Mucosa of rectum (tissue), 2 donors: ENCODE data around the gene GRIK3.
"Not testable (repeated sequence)": the region's sequence is repeated elsewhere in the genome, so short reads cannot be mapped to it uniquely, and the experiment has no call there.

Experiments
- H3K27ac ChIP-seq, 2 donors: one replicate each; pipeline ENCODE4 v1.7.0; 2013; ENCODE audit warnings: inconsistent platforms in 2 of 2, low read depth in 2 of 2, low read length in 2 of 2
- H3K27me3 ChIP-seq, 2 donors: one replicate each; pipeline ENCODE4 v1.7.0; 2013; ENCODE audit warnings: low read length in 2 of 2; ENCODE audit not compliant: control insufficient read depth in 2 of 2, insufficient read depth in 2 of 2
- H3K36me3 ChIP-seq, 2 donors: one replicate each; pipeline ENCODE4 v1.7.0; 2013; ENCODE audit warnings: low read length in 2 of 2; ENCODE audit not compliant: control insufficient read depth in 2 of 2, insufficient read depth in 2 of 2
- H3K4me1 ChIP-seq, 2 donors: one replicate each; pipeline ENCODE4 v1.7.0; 2013; ENCODE audit warnings: low read length in 2 of 2, mild to moderate bottlenecking in 1 of 2; ENCODE audit not compliant: control insufficient read depth in 2 of 2, insufficient read depth in 2 of 2
- H3K4me3 ChIP-seq, 2 donors: one replicate each; pipeline ENCODE4 v1.7.0; 2013; ENCODE audit warnings: low read length in 2 of 2
- H3K9ac ChIP-seq, 2 donors: one replicate each; pipeline ENCODE4 v1.7.0; 2013; ENCODE audit warnings: low read length in 2 of 2, low read depth in 1 of 2, mild to moderate bottlenecking in 1 of 2
- H3K9me3 ChIP-seq, 2 donors: one replicate each; pipeline ENCODE4 v1.7.0; 2013; ENCODE audit warnings: low read length in 2 of 2; ENCODE audit not compliant: control insufficient read depth in 2 of 2
- donor health status: healthy.
- donor health status: Normal muscosa, but diverticular disease.

GRIK3 gene

DNA sequence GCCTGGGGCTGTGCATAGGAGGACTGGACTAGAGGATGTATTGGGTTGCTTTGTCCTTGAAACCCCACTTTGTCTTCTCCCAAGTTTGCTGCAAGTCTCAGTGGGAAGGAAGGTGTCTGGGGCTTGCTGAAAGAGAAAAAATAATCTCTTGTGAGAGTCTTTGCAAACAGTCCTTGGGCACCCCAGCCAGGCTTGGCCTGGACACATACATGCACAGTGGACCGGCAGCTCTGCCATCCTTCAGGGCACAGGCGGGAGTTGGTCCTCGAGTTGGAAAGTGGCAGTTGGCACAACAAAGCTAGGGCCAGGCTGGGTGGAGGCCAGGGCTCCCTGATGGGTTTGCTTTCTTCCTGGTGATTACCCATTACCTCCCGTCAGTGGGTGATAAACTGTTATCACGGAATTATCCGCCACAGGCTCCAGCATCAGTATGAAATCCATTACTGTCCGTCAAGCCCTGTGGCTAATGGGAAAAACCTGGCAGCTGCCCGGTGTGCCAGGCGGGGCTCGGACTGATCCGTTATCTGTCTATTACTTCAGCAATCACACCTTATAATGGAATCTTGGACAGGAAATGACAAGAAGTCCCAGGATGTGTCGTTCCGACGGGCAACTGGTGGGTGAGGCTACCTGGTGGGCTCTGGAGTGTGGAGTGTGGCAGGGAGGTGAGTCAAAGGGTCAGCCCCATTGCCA is 265.7 kb downstream of the GRIK3 start:
- no peaks in the 10 kb centered on the region for H3K4me1 ChIP-seq
- H3K36me3 ChIP-seq = no peaks in the 10 kb centered on the region
- no peak overlapping the region for H3K27ac ChIP-seq
- H3K9ac ChIP-seq = no peak overlapping the region
- H3K9me3 ChIP-seq = no peaks in the 10 kb centered on the region
- peaks cover 7 to 17% of the 10 kb centered on the region in 2 donors for H3K27me3 ChIP-seq
- H3K4me3 ChIP-seq = no peak overlapping the region

DNA sequence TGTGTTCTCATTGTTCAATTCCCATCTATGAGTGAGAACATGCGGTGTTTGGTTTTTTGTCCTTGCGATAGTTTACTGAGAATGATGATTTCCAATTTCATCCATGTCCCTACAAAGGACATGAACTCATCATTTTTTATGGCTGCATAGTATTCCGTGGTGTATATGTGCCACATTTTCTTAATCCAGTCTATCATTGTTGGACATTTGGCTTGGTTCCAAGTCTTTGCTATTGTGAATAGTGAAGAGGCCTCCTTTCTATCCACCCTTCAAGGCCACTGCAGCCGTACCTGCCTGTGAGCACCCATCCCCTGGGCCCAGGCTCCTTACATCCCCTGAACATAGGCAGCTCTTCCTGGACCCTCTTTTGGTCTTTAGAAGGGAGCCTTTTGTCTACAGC is 266.9 kb downstream of the GRIK3 start:
- not testable (repeated sequence) for H3K27ac ChIP-seq, H3K9me3 ChIP-seq, H3K36me3 ChIP-seq, H3K4me1 ChIP-seq, H3K9ac ChIP-seq, H3K4me3 ChIP-seq
- peaks cover 7 to 13% of the 10 kb centered on the region in 2 donors for H3K27me3 ChIP-seq

DNA sequence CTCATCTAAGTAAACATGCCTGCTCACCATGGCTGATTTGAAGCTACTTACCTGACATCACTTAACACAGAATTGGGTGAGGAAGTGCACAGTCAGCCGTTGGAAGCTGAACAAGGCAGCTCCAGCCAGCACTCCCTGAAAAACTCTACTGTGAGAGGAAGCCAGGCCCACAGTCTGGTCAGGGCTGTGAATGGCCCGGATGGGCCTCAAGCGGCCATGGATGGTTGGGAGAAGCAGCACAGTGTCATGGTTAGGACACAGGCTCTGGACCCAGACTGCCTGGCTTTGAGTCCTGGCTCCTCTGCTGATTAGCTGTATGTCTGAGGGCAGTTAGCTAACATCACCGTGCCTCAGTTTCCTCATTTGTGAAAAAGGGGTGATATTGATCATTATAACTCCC is 267.8 kb downstream of the GRIK3 start:
- Histone ChIP-seq H3K9ac (no peak overlapping the region), H3K9me3 (no peaks in the 10 kb centered on the region), H3K4me1 (no peaks in the 10 kb centered on the region), H3K27me3 (peaks cover 5 to 13% of the 10 kb centered on the region in 2 donors), H3K27ac (no peak overlapping the region), H3K36me3 (no peaks in the 10 kb centered on the region), H3K4me3 (no peak overlapping the region)

DNA sequence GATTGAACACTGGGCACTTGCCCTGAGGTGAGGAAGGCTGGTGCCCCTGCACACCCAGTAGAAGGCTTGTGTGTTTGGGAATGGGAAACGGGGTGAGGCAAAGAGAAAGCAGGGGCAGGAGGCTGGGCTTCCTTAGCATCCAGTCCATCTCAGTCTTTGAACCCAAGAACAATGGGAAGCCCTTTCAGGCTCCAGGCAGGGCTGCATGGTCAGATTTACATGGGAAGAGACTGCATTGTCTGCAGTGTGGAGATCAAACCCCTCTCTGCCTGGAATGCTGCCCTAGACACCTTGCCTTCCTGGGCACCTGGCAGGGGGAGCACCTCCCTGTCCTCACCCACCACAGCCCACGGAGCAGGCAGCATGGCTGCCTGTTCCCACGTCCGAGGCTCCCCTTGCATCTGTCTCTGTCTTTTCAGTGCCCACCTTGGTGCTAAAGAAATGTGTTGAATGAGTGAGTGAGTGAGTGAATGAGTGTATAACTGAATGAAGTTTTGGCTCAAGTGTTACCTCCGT is 268.5 kb downstream of the GRIK3 start:
- H3K4me3 ChIP-seq = no peak overlapping the region
- H3K9me3 ChIP-seq = no peaks in the 10 kb centered on the region
- peaks cover 3 to 7% of the 10 kb centered on the region in 2 donors for H3K27me3 ChIP-seq
- no peaks in the 10 kb centered on the region for H3K4me1 ChIP-seq
- H3K9ac ChIP-seq = no peak overlapping the region
- H3K36me3 ChIP-seq = no peaks in the 10 kb centered on the region
- no peak overlapping the region for H3K27ac ChIP-seq

DNA sequence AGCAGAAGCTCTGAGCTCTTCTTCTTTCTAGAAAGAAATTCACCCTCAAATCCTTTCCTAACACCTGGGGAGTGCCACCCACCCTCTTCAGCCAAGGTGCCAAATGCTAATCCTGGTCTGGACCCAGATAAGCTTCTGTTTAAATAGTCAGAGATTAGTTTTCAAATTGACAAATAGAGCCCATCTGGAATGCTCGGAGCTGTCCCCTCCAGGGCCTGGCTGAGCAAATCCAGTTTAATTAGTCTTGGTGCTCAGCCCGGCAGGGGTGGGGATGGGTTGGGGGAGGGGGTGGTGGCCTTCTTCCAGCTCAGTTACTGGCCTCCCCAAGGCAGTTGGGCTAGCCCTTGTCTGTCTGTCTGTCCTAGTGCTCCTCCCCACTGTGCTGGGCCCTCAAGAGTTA is 269.5 kb downstream of the GRIK3 start:
- Histone ChIP-seq H3K27me3 (peaks cover 3 to 9% of the 10 kb centered on the region in 2 donors), H3K4me1 (no peaks in the 10 kb centered on the region), H3K4me3 (no peak overlapping the region), H3K9me3 (no peaks in the 10 kb centered on the region), H3K36me3 (no peaks in the 10 kb centered on the region), H3K9ac (no peak overlapping the region), H3K27ac (no peak overlapping the region)

DNA sequence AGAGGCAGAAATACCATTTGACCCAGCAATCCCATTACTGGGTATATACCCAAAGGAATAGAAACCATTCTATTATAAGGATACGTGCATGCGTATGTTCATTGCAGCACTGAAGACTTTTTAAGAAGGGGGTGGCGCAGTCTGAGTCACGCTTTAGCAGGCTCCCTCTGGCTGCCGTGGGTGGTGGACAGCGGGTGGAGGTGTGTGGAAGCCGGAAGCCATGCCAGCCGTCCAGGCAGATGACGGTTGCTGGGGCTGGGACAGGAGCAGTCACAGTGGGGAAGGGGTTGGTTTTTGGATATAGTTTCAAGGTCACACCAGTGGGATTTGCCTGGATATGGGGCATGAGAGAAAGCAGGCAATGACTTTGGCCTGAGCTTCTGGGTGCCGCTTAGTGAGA is 270.5 kb downstream of the GRIK3 start:
- Histone ChIP-seq H3K27me3 (peaks cover 0 to 4% of the 10 kb centered on the region in 2 donors), H3K4me3 (no peak overlapping the region), H3K4me1 (no peaks in the 10 kb centered on the region), H3K27ac (no peak overlapping the region), H3K36me3 (no peaks in the 10 kb centered on the region), H3K9me3 (no peaks in the 10 kb centered on the region), H3K9ac (no peak overlapping the region)

DNA sequence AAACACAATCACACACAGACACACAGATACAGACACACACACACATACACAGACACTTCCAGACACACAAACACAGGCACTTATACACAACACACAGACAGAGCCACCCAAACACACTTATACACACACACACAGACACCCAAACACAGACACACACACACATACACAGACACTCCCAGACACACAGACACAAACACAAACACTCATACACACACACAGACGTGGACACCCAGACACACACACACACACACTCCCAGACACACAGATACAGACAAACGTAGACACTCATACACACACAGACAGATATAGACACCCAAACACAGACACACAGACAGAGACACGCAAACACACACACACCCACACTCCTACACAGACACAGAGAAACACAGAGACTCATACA is 272.1 kb downstream of the GRIK3 start:
- Histone ChIP-seq H3K9ac (no peak overlapping the region), H3K4me1 (no peaks in the 10 kb centered on the region), H3K27me3 (peaks cover 0 to 2% of the 10 kb centered on the region in 2 donors), H3K36me3 (no peaks in the 10 kb centered on the region), H3K27ac (no peak overlapping the region), H3K4me3 (no peak overlapping the region), H3K9me3 (no peaks in the 10 kb centered on the region)

DNA sequence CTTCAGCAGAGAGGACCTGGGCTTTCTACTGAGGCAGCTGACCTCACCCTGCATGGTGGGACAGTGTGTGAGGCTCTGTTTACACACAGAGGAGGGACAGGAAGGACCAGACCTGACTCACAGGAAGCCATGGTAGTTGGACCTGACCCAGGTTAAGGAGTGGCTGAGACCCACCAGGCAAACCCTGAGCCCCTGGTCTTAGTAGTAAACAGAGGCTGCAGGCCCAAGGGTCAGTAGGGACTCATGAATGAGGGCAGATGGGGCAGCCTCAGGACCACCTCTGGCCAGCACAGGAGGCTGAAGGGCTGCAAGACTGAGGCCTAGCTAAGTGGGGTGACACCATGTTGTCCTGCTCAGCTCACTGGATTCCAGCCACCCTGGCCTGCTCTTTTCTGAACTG is 273.2 kb downstream of the GRIK3 start:
- no peaks in the 10 kb centered on the region for H3K9me3 ChIP-seq
- no peak overlapping the region for H3K27ac ChIP-seq
- peaks cover 0 to 2% of the 10 kb centered on the region in 2 donors for H3K27me3 ChIP-seq
- H3K9ac ChIP-seq = no peak overlapping the region
- no peak overlapping the region for H3K4me3 ChIP-seq
- H3K4me1 ChIP-seq = no peaks in the 10 kb centered on the region
- H3K36me3 ChIP-seq = no peaks in the 10 kb centered on the region

DNA sequence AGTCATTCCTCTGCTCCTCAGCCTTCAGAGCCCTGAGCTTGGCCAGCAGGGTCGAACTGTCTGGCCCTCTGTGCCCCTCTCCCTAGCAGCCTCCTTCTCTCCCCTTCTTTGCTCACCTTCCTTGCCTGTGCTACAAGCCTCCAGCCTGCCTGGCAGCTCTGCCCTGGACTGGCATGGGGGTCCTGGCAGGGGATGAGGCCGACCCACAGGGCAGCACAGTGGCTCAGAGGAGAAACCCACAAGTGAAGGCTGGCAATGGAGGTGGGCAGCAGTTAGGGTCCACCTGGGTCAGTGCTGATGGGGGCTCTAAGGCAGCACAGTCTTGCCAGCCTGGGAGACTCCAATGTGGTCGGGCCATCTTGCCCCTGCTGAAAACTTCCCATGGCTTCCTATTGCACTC is 274.2 kb downstream of the GRIK3 start:
- Histone ChIP-seq H3K4me1 (no peaks in the 10 kb centered on the region), H3K9ac (no peak overlapping the region), H3K27me3 (peaks cover 0 to 2% of the 10 kb centered on the region in 2 donors), H3K36me3 (no peaks in the 10 kb centered on the region), H3K9me3 (no peaks in the 10 kb centered on the region), H3K27ac (no peak overlapping the region), H3K4me3 (no peak overlapping the region)

DNA sequence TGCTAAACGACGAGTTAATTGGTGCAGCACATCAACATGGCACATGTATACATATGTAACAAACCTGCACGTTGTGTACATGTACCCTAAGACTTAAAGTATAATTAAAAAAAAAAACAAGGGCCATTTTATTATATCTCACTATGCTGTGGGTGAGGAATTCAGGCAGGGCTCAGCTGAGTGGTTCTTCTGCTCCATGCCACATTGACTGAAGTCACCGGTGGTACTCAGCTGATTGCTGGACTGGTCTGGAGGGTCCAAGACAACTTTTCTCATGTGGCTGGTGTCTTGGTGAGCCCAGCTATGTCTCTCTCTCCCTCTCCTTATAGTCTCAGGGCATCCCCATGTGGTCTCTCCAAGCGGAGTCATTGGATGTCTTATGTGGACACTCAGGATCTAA is 275.0 kb downstream of the GRIK3 start:
- Histone ChIP-seq H3K4me3 (no peak overlapping the region), H3K4me1 (no peaks in the 10 kb centered on the region), H3K27me3 (peaks cover 0 to 2% of the 10 kb centered on the region in 2 donors), H3K9ac (no peak overlapping the region), H3K36me3 (no peaks in the 10 kb centered on the region), H3K27ac (no peak overlapping the region), H3K9me3 (no peaks in the 10 kb centered on the region)
